HG03280 (cell line): ENCODE measurements around the gene IFFO2.
A peak's percentile ranks its signal among the peaks of the same experiment; 100 is the strongest.

Experiments used
- ATAC-seq: cut with Tn5 transposase; IDR thresholded peaks from one replicate; pipeline ENCODE4 v1.9.1; 2021; ENCODE audit warnings: mild to moderate bottlenecking, moderate library complexity; ENCODE audit not compliant: unreplicated experiment

IFFO2 gene

DNA sequence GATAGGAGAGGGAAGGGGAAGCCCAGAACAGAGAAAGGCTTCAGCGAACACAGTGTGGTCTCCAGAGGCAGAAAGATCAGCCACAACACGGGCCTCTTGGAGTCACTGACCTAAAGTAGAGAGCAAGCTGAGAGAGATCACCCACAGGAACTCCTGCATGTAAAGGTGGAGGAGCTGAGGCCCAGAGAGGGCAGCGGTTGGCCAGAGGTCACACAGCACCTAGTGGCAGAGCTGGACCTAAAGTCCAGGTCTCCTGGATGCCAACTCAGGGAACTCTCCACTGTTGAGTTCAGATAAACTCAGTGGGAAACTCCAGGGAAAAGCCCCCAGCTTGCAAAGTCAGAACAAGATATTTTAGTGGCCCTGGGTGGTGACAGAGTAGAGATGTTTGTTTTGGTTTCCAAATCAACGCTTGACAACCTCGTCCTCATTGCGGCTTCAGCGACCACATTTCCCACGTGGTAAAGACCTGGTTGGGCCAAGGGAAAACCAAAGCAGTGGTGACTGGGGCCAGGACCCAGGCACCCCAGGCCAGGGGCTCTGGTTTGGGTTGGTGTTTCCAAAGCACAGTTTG, 4.6 kb downstream of the IFFO2 start:
- ATAC-seq, result peak; percentile 38

DNA sequence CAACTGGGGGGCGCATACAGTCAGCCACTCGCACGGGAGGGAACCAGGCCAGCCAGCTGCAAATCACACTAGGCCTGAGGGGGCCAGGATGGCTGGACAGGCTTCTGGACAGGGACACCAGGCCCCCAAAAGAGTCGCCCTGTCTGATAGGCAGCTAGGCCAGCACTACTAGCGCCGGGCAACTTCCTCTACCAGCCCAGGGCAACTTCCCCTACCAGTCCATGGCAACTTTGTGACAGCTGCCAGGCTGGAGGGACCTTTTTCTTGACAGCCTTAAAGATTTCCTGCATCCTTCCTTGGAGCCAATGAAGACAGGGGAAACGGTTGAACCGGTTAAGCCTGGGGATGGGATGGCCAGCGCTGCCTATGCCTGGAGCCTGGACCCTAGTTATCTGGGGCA, 5.1 kb downstream of the IFFO2 start:
- no peak for ATAC-seq

DNA sequence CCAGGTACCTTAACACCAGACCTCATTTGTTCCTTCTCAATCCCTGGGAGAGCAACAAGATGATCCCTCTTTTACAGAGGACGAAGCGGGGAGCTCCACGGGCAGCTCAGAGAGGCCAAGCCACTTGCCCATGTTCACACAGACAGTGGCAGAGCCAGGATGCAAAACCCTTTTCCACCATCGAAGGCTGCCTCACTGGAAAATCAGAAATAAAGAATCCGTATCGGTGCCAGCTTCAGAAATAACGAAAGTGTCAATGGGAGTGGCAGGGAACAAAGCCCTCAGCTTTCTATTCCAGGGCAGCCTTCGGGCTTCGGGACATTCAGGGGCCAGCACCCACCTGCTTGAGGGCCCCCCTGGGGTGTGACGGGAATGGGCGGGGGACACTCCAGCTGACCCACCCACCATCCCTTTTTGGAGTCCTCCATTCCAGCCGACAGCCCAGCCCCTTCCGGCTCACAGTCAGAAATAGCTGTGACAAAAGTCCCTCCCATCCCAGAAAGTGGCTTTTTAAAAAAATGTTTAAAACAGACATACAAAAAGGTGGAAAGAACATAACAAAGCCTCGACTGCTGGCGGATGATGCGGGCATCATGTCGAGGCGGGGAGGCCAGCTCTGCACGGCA, 6.0 kb downstream of the IFFO2 start:
- ATAC-seq, result no peak

DNA sequence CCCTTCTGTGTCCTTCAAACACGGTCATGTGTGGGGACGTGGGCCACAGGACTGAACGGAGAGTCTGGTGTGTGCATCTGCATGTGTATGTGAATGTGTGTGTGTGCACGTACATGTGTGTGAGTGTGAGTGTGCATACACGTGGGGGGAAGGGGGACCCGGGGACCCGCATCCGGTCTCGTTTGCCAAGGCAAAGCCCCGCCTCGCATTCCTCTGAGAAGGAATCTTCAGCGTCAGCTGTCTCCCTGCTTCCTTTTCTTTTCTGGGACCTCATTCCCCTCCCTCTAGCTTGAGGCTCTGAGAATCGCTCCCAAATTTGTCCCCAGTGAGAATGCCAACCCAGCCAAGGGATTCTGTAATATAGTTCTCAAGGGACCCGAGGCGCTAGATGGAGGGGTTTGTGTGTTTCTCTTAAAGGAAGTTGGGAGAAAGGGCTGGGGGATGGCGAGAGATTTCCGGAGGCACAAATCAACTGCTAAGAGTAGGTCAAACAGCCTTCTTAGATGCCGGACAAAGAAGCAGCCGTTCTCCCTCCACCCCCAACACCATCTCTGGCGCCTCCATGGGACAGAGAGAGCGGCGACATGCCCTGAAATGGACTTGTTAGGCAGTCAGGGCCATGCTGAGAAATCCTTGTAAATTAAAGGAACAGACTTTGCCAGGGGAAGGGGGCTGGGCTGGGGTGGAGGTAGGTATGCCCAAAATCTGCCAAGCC, 6.6 kb downstream of the IFFO2 start:
- no peak for ATAC-seq

DNA sequence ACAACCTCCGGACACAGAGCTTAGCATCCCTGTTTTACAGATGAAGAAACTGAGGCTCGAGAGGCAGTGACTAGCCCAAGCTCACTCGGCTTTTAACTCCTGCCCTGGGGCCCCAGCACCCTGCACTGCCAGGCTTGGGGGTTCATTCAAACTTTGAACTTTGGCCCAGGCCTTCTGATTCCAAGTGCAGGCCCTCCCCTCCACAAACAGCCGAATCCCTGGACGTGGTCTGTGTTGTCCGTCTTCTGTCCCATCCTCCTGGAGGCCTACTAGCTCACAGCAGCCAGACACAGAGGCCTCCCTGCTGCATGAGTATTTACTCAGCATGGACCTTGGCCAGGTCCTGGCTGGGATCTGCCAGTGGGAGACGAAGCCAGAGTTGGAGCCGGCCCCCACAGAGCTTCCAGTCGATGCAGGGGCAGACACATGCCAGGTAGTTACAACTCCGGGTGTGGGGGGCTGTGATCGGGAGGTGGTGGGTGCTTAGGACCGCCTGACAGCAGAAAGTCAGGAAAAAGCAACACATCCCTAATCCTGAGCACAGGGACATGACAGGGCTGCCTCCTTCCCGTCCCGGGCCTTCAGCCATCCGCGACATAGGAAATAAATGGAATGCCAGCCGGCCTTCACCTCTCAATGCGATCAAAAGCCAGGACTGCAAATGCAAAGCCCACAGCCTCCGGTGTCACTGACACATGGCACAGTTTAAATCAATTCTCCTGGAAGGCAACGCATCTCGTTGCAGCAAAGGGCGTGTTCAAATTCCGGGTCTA, 7.4 kb downstream of the IFFO2 start:
- no peak for ATAC-seq

DNA sequence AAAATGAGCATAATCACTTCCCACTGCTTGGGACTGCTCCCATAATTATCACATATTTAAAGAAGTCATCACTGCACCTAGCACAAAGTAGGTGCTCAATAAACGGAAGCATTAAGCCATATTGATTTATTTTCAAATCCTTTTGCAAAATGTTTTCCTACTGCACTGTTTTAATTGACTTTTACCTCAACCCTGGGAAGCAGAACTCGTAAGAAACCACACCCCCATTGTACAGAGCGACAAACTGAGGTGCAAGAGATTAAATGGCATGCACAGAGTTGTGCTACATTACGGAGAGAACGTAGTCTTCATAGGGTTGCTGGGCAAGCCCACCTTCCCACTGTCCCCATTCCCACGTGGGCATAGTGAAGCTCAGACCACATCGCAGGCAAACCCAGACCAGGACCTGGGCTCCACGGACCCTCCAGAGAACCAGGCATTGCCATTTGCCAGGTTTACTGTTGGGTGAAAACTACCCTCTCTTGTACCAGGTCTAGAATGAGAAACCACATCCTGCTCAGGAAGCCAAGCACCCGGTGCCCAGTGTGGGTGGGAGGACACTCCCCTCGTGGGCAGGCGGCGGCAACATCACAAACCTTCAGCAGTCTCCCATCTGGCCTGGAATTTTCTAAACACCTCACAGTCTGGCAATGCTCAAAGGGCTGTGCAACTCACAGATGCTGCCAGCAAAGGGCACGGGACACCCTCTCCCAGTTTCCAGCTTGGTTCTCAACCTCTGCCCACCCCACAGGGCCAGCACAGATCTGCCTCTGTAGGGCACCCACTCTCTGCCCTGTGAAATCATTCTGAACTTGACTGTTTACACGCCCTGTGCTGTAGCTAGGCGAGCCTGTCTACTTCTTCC, 8.2 kb downstream of the IFFO2 start:
- no peak for ATAC-seq

DNA sequence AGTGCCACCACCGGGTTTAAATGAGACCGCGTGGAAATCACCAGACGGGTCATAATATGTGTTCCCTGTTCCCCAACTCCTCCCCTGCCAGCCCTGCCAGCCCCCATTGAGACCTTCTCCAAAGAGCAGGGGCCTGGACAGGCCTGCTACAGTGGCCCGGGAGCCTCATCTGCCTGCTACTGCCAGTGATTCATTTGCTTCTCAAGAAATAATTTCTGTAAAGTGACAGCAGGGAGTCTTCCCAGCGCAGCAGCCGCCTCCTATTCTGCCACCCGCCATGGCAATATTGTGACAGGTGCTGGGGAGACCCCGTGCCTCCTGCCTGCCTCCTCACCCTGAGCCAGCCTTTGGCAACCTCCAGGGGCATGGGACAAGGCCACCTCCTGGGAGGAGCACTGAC, 8.9 kb downstream of the IFFO2 start:
- ATAC-seq, result no peak

DNA sequence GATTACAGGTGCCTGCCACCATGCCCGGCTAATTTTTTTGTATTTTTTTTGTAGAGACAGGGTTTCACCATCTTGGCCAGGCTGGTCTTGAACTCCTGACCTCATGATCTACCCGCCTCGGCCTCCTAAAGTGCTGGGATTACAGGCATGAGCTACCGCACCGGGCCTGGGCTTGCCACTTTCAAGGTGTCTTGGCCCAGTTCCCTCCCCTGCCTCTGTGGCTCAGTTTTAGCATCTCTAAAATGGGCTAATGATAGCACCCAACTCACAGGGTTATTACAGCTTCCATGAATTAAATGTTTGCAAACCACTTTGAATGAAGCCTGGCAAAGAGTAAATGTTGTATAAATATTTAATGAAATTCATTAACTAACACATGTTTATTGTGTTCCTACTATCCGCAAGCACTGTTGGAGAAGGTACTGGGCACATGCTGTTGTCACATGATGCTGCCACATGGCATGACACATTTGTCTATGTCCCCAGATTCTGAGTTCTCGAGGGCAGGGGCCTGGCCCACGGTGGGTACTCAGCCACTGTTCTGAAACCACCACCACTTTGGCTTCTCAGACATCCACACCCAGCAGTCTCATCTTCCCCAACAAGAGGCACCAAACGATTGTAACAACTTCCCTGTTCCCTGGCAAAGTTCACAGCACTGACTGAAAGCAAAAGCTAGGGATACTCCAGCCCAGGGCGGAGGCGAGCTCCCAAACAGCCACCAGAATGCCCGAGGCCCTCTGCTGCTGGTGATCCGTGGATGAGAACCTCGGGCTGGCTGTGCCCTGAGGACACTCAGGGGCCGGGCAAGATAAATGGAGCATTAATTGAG, 9.7 kb downstream of the IFFO2 start:
- no peak for ATAC-seq

DNA sequence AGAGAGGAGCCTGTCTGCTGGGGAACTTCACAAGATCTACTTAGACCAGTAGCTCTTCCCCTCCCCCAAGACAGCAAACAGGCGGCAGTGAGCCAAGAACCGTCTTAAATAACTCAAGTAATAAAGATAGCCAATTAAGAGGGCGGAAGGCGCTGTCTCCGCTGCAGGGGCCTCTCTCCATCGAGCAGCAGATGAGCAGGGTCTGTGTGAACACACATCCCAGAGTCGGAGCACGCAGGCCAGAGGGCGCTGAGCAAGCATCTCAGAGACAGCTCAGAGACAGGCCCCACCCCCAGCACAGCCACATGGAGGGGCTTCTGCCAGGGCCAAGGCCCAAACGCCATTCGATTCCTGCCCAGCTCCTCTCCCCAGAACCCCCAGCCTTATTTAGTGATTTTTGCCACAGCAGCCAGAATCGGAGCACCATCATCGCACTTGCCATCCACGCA, 11.1 kb downstream of the IFFO2 start:
- no peak for ATAC-seq

DNA sequence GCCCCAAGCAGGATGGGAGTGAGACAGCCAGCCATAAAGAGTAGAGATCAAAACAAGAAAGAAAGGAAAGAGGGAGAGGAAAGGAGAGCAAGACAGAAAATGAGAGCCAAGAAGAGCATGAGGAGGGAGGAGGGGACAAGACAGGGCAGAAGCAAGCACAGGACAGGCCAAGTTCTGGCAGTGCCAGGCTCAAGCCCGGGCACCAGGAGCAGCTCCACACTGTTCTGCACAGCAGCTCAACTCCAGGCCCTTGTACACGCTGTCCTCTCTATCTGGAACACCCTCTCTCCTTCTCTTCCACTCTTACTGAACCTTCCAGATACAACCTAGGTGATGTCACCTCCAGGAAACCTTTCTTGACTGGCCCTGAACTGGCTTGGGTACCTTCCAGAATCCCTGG, 11.7 kb downstream of the IFFO2 start:
- no peak for ATAC-seq

DNA sequence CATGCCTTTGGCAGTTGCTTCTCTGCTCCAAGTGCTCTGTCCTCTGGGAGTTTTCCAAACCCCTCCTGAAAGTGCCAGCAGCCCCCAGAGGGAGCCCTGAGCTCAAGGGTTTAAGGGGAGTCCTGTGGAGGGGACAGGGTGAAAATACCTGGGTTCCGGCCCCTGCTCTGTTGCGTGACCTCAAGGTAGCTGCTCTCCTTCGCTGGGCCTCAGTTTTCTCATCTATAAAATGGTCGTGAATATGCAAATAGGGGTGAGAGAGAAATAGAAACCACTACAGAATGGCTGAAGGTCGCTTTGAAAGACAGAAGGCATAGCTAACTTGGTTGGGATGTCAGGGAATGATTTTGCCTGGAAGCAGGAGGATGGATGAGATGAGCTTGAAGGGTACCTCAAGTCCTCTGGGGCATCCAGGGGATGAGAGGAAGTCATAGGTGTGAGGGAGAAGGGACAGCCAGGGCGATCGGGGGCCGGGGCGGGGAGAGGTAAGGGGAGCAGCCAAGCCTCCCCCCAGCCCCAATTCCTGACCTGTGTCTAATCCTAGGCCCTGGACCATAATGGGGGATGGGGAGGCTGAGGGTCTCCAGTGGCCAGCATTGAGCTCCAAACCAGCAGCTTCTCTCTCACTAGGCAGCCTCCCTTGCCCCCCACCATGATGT, 12.4 kb downstream of the IFFO2 start:
- ATAC-seq, result no peak

DNA sequence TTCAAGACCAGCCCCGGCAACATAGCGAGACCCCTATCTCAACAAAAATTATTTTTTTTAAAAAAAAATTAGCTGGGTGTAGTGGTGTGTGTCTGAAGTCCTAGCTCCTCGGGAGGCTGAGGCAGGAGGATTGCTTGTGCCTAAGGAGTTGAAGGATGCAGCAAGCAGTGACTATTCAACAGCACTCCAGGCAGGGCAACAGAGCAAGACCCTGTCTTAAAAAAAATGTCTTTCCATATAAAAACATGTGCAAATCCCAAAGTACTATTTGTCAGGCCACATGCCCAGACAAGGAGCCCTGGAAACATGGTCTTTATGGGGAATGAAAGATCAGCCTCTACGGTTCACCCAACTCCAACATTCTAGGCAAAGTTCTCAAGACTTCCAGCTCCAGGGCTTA, 13.3 kb downstream of the IFFO2 start:
- no peak for ATAC-seq

DNA sequence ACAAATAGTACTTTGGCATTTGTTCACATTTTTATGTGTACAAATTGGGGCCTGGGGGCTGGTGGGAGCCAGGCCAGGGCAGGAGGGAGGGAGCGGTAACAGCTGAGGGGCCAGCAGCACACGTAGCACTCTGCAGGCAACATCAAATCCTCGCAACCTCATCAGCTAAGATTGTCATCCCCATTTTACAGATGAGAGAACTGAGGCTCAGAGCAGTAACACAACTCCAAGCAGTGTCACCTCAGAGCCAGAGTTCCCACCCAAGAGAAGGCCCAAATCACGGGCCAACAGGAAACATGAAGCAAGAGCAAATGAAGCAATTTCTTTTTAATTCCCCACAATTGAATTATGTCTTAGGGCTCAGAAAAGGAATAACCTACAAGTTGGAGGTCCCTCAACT, 14.1 kb downstream of the IFFO2 start:
- ATAC-seq, result no peak

DNA sequence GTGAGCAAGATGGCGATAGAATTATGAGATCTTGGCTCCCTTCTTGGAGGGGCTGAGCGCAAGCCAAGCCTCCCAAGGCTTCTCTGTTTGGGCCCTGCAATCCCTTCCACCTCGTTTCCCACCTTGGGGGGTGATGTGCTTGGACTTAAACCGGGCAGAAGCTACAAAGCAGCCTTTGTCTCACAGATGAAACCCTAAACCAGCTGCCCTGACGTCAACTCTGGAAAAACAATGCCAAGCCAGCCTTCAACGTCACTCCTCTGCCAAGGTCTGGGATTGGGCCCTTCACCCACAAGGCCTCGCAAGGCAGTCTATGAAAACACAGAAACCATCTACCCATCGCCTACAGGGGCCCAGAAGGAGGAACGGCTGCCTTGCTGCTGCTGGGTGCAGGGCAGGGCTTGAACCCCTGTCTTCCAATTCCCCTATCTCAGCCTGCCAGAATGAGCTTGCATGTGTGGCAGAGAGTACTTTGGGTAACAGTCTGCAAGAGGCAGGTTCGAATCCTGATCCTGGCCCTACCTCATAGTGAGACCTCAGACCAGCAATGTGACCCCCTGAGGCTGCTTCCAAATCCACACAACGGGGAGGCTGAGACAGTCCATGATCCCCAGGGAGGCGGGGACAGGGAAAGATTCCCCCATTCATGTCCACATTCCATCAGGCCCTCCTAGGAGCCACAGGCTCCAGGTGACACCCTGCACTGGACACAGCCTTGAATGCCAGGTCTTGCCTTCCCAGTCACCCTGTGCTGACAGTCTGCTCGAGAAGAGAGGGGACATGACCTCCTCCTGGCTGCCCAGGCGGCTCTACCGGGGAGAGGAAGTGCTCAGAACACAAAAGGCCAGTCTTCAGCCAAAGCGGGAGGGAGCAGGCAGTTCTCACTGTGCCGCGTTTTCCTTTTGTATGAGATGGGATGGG, 15.0 kb downstream of the IFFO2 start:
- no peak for ATAC-seq

DNA sequence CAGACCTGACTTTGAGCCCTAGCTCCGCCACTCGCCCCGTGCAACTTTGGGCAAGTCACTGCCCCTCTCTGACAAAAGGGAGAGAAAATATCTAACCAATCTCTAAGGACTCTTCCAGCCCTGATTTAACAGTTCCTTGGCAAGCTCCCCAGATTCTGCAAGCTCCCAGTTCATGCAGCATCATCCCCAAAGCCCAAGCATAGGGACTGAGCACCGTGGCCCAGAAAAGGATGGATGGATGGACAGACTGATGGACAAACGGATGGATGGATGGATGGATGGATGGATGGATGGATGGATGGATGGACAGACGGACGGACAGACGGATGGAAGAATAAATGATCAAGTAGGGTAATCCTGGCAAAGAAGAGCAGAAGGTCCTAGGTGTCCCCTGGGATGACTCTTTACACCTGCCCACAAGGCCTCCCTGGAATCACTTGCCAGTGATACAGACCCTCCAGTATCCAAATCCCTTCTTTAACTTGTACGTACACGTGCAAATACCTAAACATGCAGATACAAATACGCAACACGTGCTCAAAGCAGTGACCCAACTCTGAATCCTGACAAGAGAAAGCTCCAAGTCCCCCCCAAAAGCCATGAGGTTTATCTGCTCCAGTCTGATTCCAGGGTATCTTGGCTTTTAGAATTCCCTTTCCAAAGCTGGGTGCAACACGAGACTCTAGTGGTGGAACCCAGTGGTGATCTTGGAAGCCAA, 16.0 kb downstream of the IFFO2 start:
- ATAC-seq, result no peak

DNA sequence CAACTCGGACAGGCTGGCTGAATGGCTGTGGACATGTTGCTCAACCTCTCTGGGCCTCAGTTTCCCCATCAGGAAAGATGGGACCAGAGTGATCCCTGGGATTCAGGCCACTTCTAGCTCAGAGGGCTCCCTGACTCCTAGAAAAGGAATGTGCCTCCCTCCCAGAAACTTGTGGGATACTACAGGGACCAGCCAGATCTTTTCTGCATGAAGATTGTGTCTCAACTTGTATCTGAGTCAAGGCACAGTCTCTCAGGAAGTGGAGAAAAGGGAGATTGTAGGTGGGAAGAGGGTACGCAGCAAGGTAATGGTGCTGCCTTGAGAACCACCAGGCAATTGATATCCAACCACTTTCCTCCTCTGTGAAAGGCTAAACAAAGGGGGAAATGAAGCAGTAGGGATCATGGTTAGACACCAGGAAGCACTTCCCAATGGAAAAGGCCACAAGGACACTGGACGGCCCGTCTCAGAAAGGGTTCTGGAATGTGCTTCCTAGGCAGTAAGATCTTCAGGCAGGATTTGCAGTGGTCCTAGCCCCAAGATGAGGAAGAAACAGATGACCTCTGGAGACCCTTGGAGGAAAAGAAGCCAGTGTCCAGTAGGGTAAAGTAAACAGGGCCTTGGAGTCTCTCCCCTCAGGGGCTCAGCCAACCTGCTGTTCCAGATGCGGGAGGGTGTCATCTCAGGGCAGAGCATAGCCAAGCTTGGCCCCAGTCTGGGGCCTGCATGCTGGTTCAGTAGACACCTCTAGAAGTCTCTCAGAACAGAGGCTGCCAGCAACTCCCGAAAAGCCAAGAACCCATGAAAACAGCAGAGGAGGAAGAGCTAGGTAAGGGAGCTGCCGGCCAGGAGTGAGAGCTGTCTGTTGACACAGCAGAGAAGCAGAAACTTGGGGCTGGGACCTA, 16.8 kb downstream of the IFFO2 start:
- no peak for ATAC-seq

DNA sequence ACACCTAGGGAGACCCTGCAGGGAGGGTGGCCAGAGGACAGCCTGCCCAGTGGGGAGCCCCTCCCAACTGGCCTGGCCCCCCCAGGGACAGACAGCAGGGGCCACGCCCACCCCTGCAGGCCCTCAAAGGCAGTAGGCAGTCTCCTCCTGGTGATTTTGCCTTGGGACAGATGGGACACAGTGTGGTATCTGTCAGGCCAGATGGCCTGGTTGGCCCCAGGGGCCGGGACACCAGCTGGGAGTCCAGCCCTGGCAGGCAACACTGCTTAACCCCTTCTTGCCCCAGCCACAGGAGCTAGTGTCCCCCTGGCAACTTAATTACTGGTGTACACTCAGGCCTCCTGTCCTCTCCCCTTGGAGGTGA, 17.8 kb downstream of the IFFO2 start:
- no peak for ATAC-seq
